ENCODE results near the gene ATXN1. TPM values are rescaled to one million over a fixed set of nuclear protein-coding genes. Genes with fewer than 3 reads are reported as not detected.

ATXN1 gene
- total RNA-seq, 1 donor from 2014 or later, result 6.1 TPM

- H3K4me3 ChIP-seq (ENCODE audit: low read depth, low read length), result no peak overlapping the region
- DNase-seq (ENCODE audit: low read depth), result no peak
- no peak for TF ChIP-seq CTCF (conservative IDR thresholded peaks at IDR 0.05; ENCODE audit: low read depth, low read length)
Observed at GRCh38 chr6:16431106-16431505, 330.2 kb downstream of the ATXN1 start.

GRCh38 chr6:16430391-16431089 lies 330.7 kb downstream of the ATXN1 start:
- no peak for TF ChIP-seq CTCF (conservative IDR thresholded peaks at IDR 0.05; ENCODE audit: low read depth, low read length)
- H3K4me3 ChIP-seq (ENCODE audit: low read depth, low read length), result no peak overlapping the region
- no peak for DNase-seq (ENCODE audit: low read depth)

- no peak for DNase-seq (ENCODE audit: low read depth)
- H3K4me3 ChIP-seq (ENCODE audit: low read depth, low read length), result no peak overlapping the region
- TF ChIP-seq CTCF (conservative IDR thresholded peaks at IDR 0.05; ENCODE audit: low read depth, low read length), result no peak
Observed at GRCh38 chr6:16429669-16430068, 331.6 kb downstream of the ATXN1 start.

- no peak for DNase-seq (ENCODE audit: low read depth)
- TF ChIP-seq CTCF (conservative IDR thresholded peaks at IDR 0.05; ENCODE audit: low read depth, low read length), result no peak
- no peak overlapping the region for H3K4me3 ChIP-seq (ENCODE audit: low read depth, low read length)
Observed at GRCh38 chr6:16427124-16427523, 334.1 kb downstream of the ATXN1 start.

GRCh38 chr6:16425881-16426615 lies 335.2 kb downstream of the ATXN1 start:
- no peak for DNase-seq (ENCODE audit: low read depth)
- H3K4me3 ChIP-seq (ENCODE audit: low read depth, low read length), result no peak overlapping the region
- TF ChIP-seq CTCF (conservative IDR thresholded peaks at IDR 0.05; ENCODE audit: low read depth, low read length), result no peak

GRCh38 chr6:16421462-16421960 lies 339.7 kb downstream of the ATXN1 start:
- no peak for TF ChIP-seq CTCF (conservative IDR thresholded peaks at IDR 0.05; ENCODE audit: low read depth, low read length)
- DNase-seq (ENCODE audit: low read depth), result no peak
- no peak overlapping the region for H3K4me3 ChIP-seq (ENCODE audit: low read depth, low read length)

Measured in epithelial cell of proximal tubule (primary cell).